K562 treated with DMSO at 1 percent for 12 hours (cell line): ENCODE data around the gene LEP. TPM values are rescaled to one million over a fixed set of nuclear protein-coding genes. Genes with fewer than 3 reads are reported as not detected.

Experiments used
- total RNA-seq: library from RNA; unstranded; fragments of 300-600 nt; gene quantifications from 2 replicates; pipeline ENCODE4 v1.2.3, GENCODE V29; 2022; ENCODE audit not compliant: insufficient read depth

Gene LEP
- total RNA-seq = not detected in 2 replicates

DNA sequence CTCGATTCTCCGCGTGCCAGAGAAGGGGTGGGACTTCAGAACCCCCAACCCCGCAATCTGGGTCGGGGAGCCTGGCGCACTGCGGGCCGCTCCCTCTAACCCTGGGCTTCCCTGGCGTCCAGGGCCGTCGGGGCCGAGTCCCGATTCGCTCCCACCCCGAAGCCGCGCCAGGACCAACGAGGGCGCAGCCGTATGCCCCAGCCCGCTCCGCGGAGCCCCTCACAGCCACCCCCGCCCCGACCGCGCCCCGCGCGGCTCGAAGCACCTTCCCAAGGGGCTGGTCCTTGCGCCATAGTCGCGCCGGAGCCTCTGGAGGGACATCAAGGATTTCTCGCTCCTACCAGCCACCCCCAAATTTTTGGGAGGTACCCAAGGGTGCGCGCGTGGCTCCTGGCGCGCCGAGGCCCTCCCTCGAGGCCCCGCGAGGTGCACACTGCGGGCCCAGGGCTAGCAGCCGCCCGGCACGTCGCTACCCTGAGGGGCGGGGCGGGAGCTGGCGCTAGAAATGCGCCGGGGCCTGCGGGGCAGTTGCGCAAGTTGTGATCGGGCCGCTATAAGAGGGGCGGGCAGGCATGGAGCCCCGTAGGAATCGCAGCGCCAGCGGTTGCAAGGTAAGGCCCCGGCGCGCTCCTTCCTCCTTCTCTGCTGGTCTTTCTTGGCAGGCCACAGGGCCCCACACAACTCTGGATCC lies at the start of gene LEP:
TSS of gene LEP (plus strand) at position 583 of the 691 bp plus-strand sequence. CDS start 10,741 bp downstream, outside the sequence.

Other genes with a start within 250 kb of the LEP start
- gene LRRC4, start 209.8 kb upstream of the LEP start, total RNA-seq = not detected in 2 replicates
- 20.2 and 47.6 TPM in 2 replicates for gene RBM28, start 102.6 kb downstream of the LEP start, total RNA-seq
- not detected in 2 replicates for gene PRRT4, start 120.4 kb downstream of the LEP start, total RNA-seq
- 52.5 and 66.4 TPM in 2 replicates for gene IMPDH1, start 168.7 kb downstream of the LEP start, total RNA-seq
- 12.5 and 16.5 TPM in 2 replicates for gene HILPDA, start 214.6 kb downstream of the LEP start, total RNA-seq
- gene METTL2B, start 235.5 kb downstream of the LEP start, total RNA-seq = 11.0 and 34.0 TPM in 2 replicates